ENCODE measurements around the gene IL33.

Gene IL33

DNA sequence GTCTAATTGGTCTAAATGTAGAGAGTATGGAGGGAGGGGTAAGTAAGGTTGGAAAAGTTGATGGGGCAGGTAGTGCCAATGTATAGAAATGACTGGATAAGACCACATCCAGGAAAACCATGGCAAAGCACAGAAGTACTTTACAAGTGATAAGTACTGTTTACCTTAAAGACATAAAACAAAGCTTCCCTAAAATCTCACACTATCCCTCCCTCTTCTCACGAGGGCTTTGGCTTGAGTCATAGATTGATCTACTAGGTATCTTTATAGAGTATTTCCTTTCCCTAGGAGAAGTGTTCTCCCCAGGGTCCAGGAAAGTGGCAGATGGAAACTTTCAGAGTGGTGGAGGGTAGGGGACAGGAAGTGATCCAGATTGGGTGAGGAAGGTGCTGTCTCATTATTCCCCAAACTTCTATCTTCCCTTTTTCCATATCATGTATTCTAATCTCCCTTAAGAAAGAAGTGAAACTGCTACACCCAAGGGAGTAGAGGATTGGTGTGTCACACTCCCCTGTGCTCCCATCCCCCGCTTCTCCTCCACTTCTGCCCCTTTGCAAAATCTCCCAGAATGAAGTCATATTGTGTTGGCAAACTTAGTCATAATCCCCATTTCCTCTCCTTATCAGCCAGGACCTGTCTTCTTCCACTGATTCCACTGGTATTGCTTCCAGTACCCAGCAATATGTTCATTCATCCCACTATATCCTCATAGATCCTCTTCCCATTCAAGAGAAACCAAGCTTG lies 14.6 kb downstream of the IL33 start:
- Histone ChIP-seq H3K9me3 (no peaks in the 10 kb centered on the region), H3K9ac (no peak overlapping the region), H4K20me1 (no peaks in the 10 kb centered on the region), H3K4me1 (no peaks in the 10 kb centered on the region), H3K4me2 (no peak overlapping the region), H3K27me3 (no peaks in the 10 kb centered on the region), H3K36me3 (no peaks in the 10 kb centered on the region), H3K4me3 (no peak overlapping the region), H3K27ac (no peak overlapping the region)
- TF ChIP-seq Cebpa-rat (IDR thresholded peaks at IDR 0.05), result no peak

- Histone ChIP-seq H3K4me3 (no peak overlapping the region), H3K9me3 (no peaks in the 10 kb centered on the region), H3K4me1 (no peaks in the 10 kb centered on the region), H3K36me3 (no peaks in the 10 kb centered on the region), H3K27ac (no peak overlapping the region), H3K27me3 (no peaks in the 10 kb centered on the region), H3K4me2 (no peak overlapping the region), H4K20me1 (no peaks in the 10 kb centered on the region), H3K9ac (no peak overlapping the region)
- no peak for TF ChIP-seq Cebpa-rat (IDR thresholded peaks at IDR 0.05)
Observed at GRCh38 chr9:6232336-6232945, 16.8 kb downstream of the IL33 start.

- Histone ChIP-seq H3K27ac (no peak overlapping the region), H3K9me3 (peaks cover 3% of the 10 kb centered on the region; the same call in 1 of the 2 replicates), H3K36me3 (no peaks in the 10 kb centered on the region), H3K9ac (no peak overlapping the region), H3K27me3 (no peaks in the 10 kb centered on the region), H3K4me1 (no peaks in the 10 kb centered on the region), H3K4me3 (no peak overlapping the region), H3K4me2 (no peak overlapping the region), H4K20me1 (no peaks in the 10 kb centered on the region)
- TF ChIP-seq Cebpa-rat (IDR thresholded peaks at IDR 0.05), result no peak
Observed at GRCh38 chr9:6234014-6234413, 18.4 kb downstream of the IL33 start.

- no peak overlapping the region for H3K4me3 ChIP-seq
- H3K4me1 ChIP-seq, result no peaks in the 10 kb centered on the region
- no peaks in the 10 kb centered on the region for H3K36me3 ChIP-seq
- TF ChIP-seq Cebpa-rat (IDR thresholded peaks at IDR 0.05), result no peak
- no peak overlapping the region for H3K9ac ChIP-seq
- H3K4me2 ChIP-seq, result no peak overlapping the region
- no peak overlapping the region for H3K27ac ChIP-seq
- H3K27me3 ChIP-seq, result no peaks in the 10 kb centered on the region
- no peaks in the 10 kb centered on the region for H4K20me1 ChIP-seq
- peaks cover 10% of the 10 kb centered on the region for H3K9me3 ChIP-seq
Observed at GRCh38 chr9:6237267-6237666, 21.7 kb downstream of the IL33 start.

DNA sequence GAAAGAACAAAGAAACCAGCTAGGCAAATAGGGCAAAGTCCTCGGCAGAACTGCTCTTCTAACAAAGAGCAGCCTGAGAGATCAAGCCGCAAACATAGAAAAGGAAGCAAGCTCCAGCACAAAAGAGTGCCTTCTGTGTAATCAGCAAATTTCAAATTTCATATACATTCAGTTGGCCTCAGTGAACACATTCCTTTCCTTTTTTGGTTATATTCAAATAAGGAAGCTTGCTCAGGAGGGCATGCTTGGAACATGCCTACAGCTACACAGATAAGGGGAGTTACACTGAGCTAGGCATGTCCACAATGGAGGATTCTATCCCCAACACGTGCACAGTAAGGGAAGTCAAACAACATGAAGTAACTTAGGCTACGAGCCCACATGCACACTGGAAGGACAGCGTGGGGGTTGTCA lies 23.4 kb downstream of the IL33 start:
- peaks cover 10% of the 10 kb centered on the region for H3K9me3 ChIP-seq
- H3K27me3 ChIP-seq, result no peaks in the 10 kb centered on the region
- no peak overlapping the region for H3K9ac ChIP-seq
- no peak overlapping the region for H3K4me3 ChIP-seq
- H4K20me1 ChIP-seq, result no peaks in the 10 kb centered on the region
- no peaks in the 10 kb centered on the region for H3K36me3 ChIP-seq
- no peak overlapping the region for H3K27ac ChIP-seq
- H3K4me2 ChIP-seq, result no peak overlapping the region
- no peak for TF ChIP-seq Cebpa-rat (IDR thresholded peaks at IDR 0.05)
- H3K4me1 ChIP-seq, result no peaks in the 10 kb centered on the region

DNA sequence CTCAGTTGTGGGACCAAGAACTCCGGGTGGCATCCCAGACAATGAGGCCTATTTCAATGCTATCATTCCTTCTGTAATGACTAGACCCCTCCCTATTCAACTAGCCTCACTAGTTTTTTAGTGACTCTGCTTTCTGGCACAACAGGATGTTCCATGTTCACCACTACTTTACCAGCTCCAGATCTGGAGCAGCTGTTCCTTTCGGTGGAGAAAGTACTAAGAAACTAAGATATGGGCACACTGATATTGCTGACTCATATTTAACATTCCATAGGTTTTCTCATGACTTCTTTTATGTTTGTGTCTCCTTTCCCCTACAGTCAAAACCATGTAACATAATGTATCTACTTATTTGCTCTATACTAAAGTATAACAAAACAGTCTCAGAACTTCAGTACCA lies 24.1 kb downstream of the IL33 start:
- H3K9me3 ChIP-seq, result peaks cover 10% of the 10 kb centered on the region
- no peaks in the 10 kb centered on the region for H3K4me1 ChIP-seq
- H4K20me1 ChIP-seq, result no peaks in the 10 kb centered on the region
- no peak for TF ChIP-seq Cebpa-rat (IDR thresholded peaks at IDR 0.05)
- no peaks in the 10 kb centered on the region for H3K36me3 ChIP-seq
- H3K4me3 ChIP-seq, result no peak overlapping the region
- no peak overlapping the region for H3K4me2 ChIP-seq
- H3K27ac ChIP-seq, result no peak overlapping the region
- no peak overlapping the region for H3K9ac ChIP-seq
- no peaks in the 10 kb centered on the region for H3K27me3 ChIP-seq

DNA sequence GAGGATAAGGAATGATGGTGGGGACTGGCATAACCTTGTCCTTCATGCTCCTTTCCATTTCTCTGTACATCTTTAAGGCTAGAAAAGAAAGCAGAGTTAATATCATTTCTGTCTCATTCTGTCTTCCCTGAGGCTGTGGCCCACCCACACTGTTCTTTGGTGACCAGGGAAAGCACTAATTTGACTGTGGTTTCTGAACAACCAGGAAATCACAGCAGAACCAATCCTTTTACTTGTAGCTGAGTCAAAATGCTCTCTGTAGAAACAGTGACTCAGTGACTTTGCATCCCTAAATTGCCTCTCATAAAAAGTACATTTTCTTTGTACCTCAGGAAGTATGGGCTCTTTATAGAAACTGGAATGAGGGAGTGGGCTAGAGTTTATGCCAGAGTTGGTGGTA lies 28.1 kb downstream of the IL33 start:
- no peak overlapping the region for H3K4me2 ChIP-seq
- H3K27me3 ChIP-seq, result no peaks in the 10 kb centered on the region
- H3K4me3 ChIP-seq, result no peak overlapping the region
- peaks cover 10% of the 10 kb centered on the region for H3K9me3 ChIP-seq
- no peak overlapping the region for H3K9ac ChIP-seq
- TF ChIP-seq Cebpa-rat (IDR thresholded peaks at IDR 0.05), result no peak
- H4K20me1 ChIP-seq, result no peaks in the 10 kb centered on the region
- H3K4me1 ChIP-seq, result no peaks in the 10 kb centered on the region
- H3K36me3 ChIP-seq, result no peaks in the 10 kb centered on the region
- H3K27ac ChIP-seq, result no peak overlapping the region

- Histone ChIP-seq H4K20me1 (no peaks in the 10 kb centered on the region), H3K36me3 (no peaks in the 10 kb centered on the region), H3K9ac (no peak overlapping the region), H3K27me3 (no peaks in the 10 kb centered on the region), H3K9me3 (no peaks in the 10 kb centered on the region), H3K4me1 (no peaks in the 10 kb centered on the region), H3K4me2 (no peak overlapping the region), H3K27ac (no peak overlapping the region), H3K4me3 (no peak overlapping the region)
- no peak for TF ChIP-seq Cebpa-rat (IDR thresholded peaks at IDR 0.05)
Observed at GRCh38 chr9:6247266-6247665, 31.7 kb downstream of the IL33 start.

- Histone ChIP-seq H3K27me3 (no peaks in the 10 kb centered on the region), H3K4me2 (no peak overlapping the region), H3K36me3 (no peaks in the 10 kb centered on the region), H3K9me3 (peaks cover 6% of the 10 kb centered on the region; the same call in 1 of the 2 replicates), H3K4me1 (no peaks in the 10 kb centered on the region), H3K27ac (no peak overlapping the region), H3K4me3 (no peak overlapping the region), H4K20me1 (no peaks in the 10 kb centered on the region), H3K9ac (no peak overlapping the region)
- TF ChIP-seq Cebpa-rat (IDR thresholded peaks at IDR 0.05), result no peak
Observed at GRCh38 chr9:6268826-6269397, 53.3 kb downstream of the IL33 start.

DNA sequence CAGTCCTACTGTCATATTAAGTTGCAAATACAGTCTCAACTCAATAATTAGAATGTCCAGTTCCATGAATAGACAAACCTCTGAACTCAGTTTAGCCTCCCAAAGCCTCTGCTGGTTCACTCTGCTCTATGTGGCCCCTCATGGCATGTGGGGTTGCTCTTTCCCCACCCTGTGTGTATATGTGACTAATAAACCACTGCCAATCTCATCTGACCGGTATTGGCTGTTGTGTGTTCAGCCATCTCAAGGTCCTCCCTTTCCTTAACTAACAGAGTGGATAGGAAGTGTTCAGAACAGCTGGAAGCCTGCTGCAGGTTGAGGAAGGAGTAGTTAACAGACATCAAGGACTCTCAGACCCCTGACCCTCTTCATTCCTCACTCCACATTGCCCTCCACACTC lies 55.3 kb downstream of the IL33 start:
- Histone ChIP-seq H3K4me3 (no peak overlapping the region), H3K9me3 (no peaks in the 10 kb centered on the region), H3K9ac (no peak overlapping the region), H3K4me1 (no peaks in the 10 kb centered on the region), H3K27me3 (no peaks in the 10 kb centered on the region), H3K27ac (no peak overlapping the region), H3K4me2 (no peak overlapping the region), H4K20me1 (no peaks in the 10 kb centered on the region), H3K36me3 (no peaks in the 10 kb centered on the region)
- TF ChIP-seq Cebpa-rat (IDR thresholded peaks at IDR 0.05), result no peak
